Colon (tissue), 2 donors: Measurements from ENCODE around the gene HDAC11.

ENCODE experiments used
- FAIRE-seq: peaks from 2 replicates; lab custom pipeline; 2012; peaks lifted over from hg19 to GRCh38; lab: Jason Lieb, UNC
- donor health status: control.
- donor health status: control.

HDAC11 gene

DNA sequence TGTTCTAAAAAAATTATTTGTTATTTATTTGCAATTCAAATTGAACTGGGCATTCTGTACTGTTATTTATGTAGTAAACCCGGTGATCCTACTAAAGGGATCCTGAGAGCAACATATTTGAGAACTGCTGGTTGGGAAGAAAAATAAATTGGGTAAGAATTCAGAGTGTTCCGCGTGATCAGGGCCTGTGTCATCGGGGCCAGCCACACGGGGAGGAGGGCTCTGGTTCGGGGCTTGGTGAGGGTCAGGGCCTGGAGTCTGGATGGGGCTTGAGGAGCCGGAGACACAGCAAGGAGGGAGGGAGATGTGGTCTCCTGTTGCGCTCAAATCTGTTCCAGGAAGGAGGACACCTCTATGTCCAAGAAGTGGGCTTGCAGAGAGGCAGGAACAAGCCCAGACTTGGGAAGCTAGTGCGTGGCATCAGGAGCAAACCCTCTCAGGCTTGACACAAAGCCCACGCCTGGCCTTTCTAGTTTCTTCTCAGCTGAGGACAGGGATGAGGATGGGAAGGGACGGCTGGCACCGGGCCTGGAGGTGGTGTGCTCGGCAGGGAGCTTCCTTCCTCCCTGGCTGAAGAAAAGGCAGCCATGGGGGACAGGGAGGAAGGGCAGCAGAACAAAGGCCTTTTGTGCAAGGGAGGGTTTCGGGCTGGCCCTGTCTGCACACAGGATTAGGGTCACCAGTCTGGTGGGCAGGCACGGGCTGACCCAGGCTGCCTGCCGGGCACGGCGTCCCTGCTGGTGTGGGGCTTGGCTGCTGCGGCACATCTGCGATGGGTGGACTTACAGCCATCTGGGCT, 45.9 kb downstream of the HDAC11 start:
- no peak for FAIRE-seq

DNA sequence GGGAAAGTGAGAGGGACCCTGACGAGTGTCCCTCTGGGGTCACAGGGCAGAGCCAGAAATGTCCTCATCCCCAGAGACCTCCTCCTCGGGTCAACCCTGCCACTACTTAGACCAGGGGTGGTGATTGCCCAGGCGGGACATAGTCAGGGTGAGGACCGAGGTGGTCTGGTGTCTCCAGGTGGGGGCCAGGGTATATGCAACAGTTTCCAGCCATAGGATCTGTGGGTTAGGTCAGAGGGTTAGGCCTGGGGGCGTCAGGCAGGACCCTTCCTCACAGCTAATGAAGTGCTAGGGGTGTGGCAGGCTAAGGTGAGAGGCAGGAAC, 46.5 kb downstream of the HDAC11 start:
- FAIRE-seq = no peak

- no peak for FAIRE-seq
Measured at GRCh38 chr3:13528217-13528867, 48.2 kb downstream of the HDAC11 start.

GRCh38 chr3:13529196-13530112, 49.3 kb downstream of the HDAC11 start:
- no peak for FAIRE-seq

DNA sequence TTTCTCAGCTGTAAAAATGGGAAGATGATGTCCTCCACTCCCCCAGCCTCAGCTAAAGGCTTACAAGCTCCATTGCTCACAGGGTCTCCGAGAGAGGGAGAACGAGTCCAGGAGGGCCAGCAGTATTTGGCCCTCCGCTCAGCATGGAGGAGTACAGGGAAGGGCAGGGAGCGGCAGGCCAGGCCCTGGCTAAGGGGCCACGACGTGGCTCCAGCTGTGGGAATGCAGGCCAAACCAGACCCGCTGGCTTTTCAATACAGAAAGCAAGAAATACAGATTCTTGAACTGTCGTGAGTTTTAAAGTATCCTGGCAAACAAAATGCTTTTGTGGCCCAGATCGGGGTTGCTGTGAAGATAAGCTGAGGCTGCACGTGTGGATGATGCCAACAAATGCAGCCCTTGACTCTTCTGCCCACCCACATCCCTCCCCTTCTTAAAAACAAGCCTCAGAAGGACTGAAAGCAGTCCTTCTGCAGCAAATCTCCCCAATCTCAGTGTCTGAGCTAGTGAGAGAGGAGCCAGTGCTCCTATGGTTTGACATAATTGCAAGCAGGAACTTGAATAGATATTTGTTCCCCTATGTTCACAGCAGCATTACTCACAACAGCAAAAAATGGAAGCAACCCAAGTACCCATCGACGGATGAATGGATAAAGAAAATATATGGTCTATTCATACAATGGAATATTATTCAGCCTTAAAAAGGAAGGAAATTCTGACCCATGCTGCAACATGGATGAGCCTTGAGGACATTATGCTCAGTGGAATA, 50.3 kb downstream of the HDAC11 start:
- FAIRE-seq = no peak

DNA sequence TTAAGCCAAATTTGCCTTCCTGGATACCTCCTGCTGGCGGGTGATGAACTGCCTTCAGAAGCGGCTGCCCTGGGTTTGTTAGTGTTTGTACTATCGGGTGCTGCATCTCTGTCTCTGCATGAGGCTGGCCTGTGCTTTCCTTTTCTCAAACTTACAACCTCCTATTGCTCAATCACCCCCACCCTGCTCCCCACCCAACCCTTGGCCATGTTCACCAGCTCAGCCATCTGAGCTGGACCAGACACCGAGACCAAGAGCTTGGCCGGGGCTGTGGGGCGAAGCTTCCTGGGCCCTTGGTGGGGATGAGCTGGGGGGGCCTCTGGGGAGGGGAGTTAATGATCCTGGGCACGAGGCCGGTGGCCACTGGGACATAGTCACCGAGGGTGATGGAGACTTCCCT, 52.0 kb downstream of the HDAC11 start:
- no peak for FAIRE-seq

DNA sequence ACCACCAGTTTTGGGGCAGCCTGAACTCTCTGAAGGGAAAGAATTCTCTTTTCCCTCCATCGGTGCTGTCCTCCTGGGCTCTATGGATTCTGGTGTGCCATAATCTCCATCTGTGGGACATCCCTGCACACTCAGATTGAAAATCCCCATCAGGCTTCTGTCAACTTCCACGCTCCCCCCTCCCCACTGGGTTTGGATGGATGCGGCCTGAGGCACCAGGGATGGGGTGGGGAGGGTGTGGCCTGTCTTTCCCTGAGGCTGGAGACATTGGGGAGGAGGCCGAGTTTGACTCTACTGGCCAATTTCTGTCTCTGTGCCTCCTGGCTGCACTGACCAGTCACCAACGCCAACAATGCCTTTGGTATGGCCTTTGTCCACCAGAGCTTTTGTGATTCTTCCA, 52.5 kb downstream of the HDAC11 start:
- FAIRE-seq = no peak

- FAIRE-seq = no peak
Measured at GRCh38 chr3:13533885-13534301, 53.8 kb downstream of the HDAC11 start.

GRCh38 chr3:13535526-13535875, 55.4 kb downstream of the HDAC11 start:
- no peak for FAIRE-seq

- no peak for FAIRE-seq
Measured at GRCh38 chr3:13535905-13536304, 55.8 kb downstream of the HDAC11 start.

DNA sequence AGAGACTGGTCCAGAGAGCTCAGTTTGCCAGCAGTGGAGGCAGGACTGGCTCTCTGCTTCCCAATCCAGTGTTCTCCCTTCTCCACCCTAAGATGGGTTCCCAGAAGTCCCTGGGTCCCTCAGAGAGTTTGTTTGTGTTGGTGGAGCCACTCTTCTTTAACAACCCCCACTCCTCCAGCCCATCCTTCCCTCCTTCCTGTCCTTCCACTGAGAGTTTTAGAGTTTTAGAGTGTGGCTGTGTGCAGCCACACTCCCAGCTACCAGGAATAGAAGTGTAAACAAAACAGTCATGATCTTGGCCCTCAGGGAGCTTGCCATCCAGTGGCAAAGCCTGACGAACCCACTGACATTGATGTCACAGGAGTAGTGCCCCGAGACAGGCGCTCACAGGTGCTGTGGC, 56.3 kb downstream of the HDAC11 start:
- FAIRE-seq = no peak

DNA sequence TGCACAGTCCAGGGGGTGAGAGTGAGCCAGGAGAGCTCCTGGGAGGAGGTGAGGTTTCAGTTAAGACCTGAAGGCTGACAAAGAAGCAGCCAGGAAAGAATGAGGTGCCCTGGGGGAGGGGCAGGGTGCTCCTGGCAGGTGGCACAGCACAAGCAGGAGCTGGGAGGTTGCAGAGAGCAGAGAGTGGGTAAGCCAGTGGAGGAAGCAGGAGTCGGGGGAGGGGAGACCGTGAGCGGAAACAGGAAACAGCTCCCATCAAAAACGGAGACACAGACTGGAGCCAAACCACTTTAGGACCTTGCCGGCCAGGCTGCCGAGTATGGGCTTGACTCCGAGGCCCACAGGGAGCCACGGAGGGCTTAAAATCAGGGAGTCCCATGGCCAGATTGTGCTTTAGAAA, 56.7 kb downstream of the HDAC11 start:
- FAIRE-seq = no peak

DNA sequence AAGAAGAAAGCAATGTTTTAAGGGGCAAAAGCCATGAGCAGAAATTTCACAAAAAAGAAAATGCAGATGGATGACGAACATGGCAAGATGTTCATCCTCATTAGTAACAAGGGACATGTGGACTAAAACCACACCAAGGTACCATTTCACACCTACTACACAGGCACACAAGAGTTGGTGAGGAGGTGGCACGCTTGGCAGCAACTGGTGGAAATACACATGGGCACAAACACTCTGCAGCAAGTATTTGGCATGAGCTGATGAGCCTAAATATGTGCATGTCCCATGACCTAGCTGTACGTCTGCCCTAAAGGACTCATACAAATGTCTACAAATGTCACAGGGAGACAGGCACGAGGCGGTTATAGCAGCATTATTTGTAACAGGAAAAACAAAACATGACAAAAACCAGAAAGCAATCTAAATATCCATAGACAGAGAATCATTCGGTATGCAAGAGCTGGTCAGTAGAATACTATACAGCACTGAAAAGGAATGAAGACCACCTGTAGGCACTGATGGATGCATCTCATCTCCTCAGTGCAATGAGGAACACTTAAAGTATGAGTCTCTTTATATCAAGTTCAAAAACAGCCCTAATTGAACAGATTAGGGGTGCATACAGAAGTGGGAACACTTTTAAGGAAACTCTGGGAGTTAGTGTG, 57.3 kb downstream of the HDAC11 start:
- FAIRE-seq = no peak

DNA sequence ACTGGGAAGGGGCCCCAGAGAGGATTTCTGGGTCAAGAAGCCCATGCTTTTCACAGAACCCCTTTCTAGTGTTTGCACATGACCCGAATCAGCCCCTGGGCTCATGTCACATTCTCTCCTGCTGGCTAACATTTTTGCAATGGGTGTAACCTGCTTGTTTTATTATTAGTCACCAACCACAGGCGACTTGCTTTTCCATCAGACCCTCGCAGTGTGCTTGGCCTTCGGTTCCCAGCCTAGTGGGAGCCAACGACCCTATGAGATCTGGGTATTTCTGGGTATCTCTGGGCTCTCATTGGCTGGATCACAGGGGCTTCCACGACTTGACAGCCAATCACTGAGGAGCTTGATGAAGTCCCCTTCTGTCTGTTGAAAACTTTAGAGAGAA, 57.8 kb downstream of the HDAC11 start:
- FAIRE-seq = no peak

GRCh38 chr3:13538520-13539291, 58.6 kb downstream of the HDAC11 start:
- no peak for FAIRE-seq

DNA sequence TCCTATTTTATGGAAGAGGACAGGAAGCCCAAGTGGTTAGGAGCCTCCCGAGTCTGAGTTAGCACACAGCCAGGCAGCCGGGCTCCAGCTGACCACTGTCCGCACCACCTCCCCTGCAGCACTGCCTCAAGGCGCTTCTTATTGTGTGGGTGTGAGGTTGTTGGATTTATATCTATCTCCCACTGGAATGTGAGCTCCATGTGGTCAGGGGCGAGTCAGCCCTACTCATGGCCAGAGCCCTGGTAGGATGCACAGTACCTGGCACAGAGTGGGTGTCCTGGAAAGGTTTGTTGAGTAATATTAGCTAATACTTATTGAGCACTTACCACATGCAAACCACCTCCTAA, 59.2 kb downstream of the HDAC11 start:
- no peak for FAIRE-seq

DNA sequence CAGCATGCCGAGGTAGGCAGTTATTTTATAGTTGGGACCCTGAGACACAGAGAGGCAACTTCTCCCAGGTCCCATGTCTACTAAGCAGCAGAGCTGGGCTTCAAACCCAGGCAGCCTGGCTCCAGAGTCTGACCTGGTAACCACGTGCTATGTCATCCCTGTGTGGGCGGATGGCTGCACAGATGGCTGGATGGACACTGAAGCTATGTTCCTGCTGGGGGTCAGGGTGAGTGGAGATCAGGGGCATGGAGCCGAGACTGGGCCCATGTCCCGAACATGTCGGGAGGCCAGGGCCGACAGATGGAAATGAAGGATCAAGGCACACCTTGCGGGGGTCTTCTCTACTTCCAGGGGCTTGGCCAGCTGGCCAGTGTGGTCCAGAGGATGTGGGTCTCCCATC, 59.6 kb downstream of the HDAC11 start:
- FAIRE-seq = no peak

GRCh38 chr3:13540297-13540995, 60.3 kb downstream of the HDAC11 start:
- FAIRE-seq = no peak

DNA sequence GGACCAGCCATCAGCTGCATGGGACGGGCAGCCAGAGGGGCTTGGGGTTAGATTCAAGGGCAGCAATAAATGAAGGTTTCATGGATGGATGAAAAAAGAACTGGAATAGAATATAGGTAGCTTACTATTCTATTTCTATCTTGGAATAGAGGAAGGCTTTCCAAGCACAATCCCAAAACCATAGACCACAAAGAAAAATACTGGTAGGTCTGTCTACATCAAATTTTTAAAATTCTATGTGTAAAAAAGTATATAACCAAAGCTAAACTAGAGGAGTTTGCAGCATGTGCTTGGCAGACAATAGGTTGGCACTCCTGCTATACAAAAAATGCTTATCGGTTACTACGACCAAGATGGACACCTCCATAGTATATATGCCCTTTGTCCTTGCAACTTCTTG, 61.6 kb downstream of the HDAC11 start:
- no peak for FAIRE-seq

DNA sequence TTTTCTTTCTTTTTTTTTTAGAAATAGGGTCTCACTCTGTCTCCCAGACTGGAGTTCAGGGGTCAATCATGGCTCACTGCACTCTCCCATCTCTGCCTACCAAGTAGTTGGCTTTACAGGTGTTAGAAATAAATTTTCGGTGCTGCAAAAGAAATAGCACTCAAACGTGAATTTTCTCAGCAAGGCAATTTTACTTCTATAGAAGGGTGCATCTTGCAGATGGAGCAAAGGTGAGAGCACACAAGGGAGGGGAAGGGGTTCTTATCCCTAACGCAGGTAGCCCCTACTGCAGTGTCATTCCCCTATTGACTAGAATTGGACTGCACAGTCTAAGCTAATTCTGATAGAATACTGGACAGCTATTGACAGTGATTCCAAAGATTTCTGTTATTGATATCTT, 62.0 kb downstream of the HDAC11 start:
- FAIRE-seq = no peak

GRCh38 chr3:13543253-13543652, 63.1 kb downstream of the HDAC11 start:
- FAIRE-seq = no peak
